NCI-H1694 treated with DMSO at 0.1 percent for 48 hours (cell line): ENCODE results near the gene TRIM47.

ENCODE experiments used
- DNase-seq: peaks from one replicate; lab custom pipeline; 2025; lab: John Stamatoyannopoulos, UW

Gene TRIM47

GRCh38 chr17:75830164-75831031 lies 48.0 kb downstream of the TRIM47 start:
- peak; percentile 11 for DNase-seq

- DNase-seq: no peak
Observed at GRCh38 chr17:75829747-75830146, 48.6 kb downstream of the TRIM47 start.

- DNase-seq: no peak
Observed at GRCh38 chr17:75828741-75829140, 49.6 kb downstream of the TRIM47 start.

- peak; percentile 43 for DNase-seq
Observed at GRCh38 chr17:75828076-75828400, 50.3 kb downstream of the TRIM47 start.

GRCh38 chr17:75827308-75828075 lies 50.9 kb downstream of the TRIM47 start:
- DNase-seq: peak; percentile 82

GRCh38 chr17:75826561-75827307 lies 51.6 kb downstream of the TRIM47 start:
- no peak for DNase-seq

GRCh38 chr17:75825748-75826370 lies 52.5 kb downstream of the TRIM47 start:
- DNase-seq: no peak

GRCh38 chr17:75825149-75825552 lies 53.2 kb downstream of the TRIM47 start:
- no peak for DNase-seq

- no peak for DNase-seq
Observed at GRCh38 chr17:75824666-75825065, 53.7 kb downstream of the TRIM47 start.
